K562 (cell line): ENCODE results near the gene ZNF740. TPM values are rescaled to one million over a fixed set of nuclear protein-coding genes. Genes with fewer than 3 reads are reported as not detected.

Experiments
- BMI1 ChIP-seq: fragments of 150-350 bp; IDR thresholded peaks from 2 replicates; pipeline ENCODE4 v1.6.1; 2014; ENCODE audit warnings: low read length
- ELF1 ChIP-seq: fragments of 200-800 bp; sonication (Bioruptor generic); IDR thresholded peaks from 2 replicates; pipeline ENCODE4 v1.6.1; 2016; ENCODE audit warnings: missing genetic modification characterization, missing compliant biosample characterization
- GTF2F1 ChIP-seq: IDR thresholded peaks from 2 replicates; pipeline ENCODE4 v1.6.1; 2011; ENCODE audit warnings: low read depth, low read length, improper control_type of control experiment
- HNRNPK ChIP-seq: fragments of 200-400 bp; formaldehyde crosslinking; IDR thresholded peaks from one replicate; pipeline ENCODE4 v1.6.1; 2018; ENCODE audit warnings: mild to moderate bottlenecking, low read depth, low read length; ENCODE audit not compliant: poor library complexity, severe bottlenecking
- NFYB ChIP-seq: IDR thresholded peaks from 2 replicates; pipeline ENCODE4 v1.6.1; 2011; ENCODE audit warnings: mild to moderate bottlenecking, moderate library complexity; ENCODE audit not compliant: insufficient read length; ENCODE audit errors: extremely low read depth
- NR2F6 ChIP-seq: fragments of 450-650 bp; formaldehyde crosslinking; IDR thresholded peaks from 2 replicates; pipeline ENCODE4 v1.4.0; 2020; ENCODE audit warnings: mild to moderate bottlenecking
- PHB ChIP-seq: fragments of 250-450 bp; sonication (Bioruptor Pico); IDR thresholded peaks from 2 replicates; pipeline ENCODE4 v1.5.0; 2021
- POLR2G ChIP-seq: fragments of 200-400 bp; formaldehyde crosslinking; IDR thresholded peaks from 2 replicates; pipeline ENCODE4 v1.6.1; 2017; ENCODE audit warnings: low read depth, mild to moderate bottlenecking, antibody characterized with exemption, low read length, moderate library complexity
- TBL1XR1 ChIP-seq, 2 experiments: IDR thresholded peaks; 2 replicates each; pipeline ENCODE4 v1.6.1; 2012; ENCODE audit warnings: improper control_type of control experiment in 2 of 2, low read length in 2 of 2, mild to moderate bottlenecking in 1 of 2
- ZBTB8A ChIP-seq: fragments of 450-650 bp; IDR thresholded peaks from 2 replicates; pipeline ENCODE4 v1.6.1; 2018; ENCODE audit warnings: mild to moderate bottlenecking, moderate library complexity; ENCODE audit not compliant: partially characterized antibody
- ZKSCAN3 ChIP-seq: fragments of 250-450 bp; sonication (Bioruptor Pico); IDR thresholded peaks from 2 replicates; pipeline ENCODE4 v1.4.0; 2020
- ZNF444 ChIP-seq: fragments of 250-450 bp; sonication (Bioruptor Pico); IDR thresholded peaks from 2 replicates; pipeline ENCODE4 v1.4.0; 2020; ENCODE audit warnings: mild to moderate bottlenecking, moderate library complexity
- ZSCAN29 ChIP-seq: fragments of 450-650 bp; IDR thresholded peaks from 2 replicates; pipeline ENCODE4 v1.6.1; 2017
- polyA plus RNA-seq, 8 experiments: library from polyadenylated mRNA; depleted of rRNA in 4 of 8; stranded (reverse) in 5 of 8; unstranded in 3 of 8; fragments of >200 nt; fragmentation: Nextera tagmentation in 2 of 8; fragmentation: Illumina TruSeq in 1 of 8; extraction: Ambion mirVana in 2 of 8; extraction: Trizol in 1 of 8; gene quantifications; 2 replicates each; pipeline versions ENCODE4 v1.2.1 to v1.2.3, GENCODE V29; 2011 to 2014; ENCODE audit warnings: inconsistent platforms in 1 of 8, missing spikeins in 1 of 8
- total RNA-seq, 7 experiments: library from RNA; depleted of rRNA in 6 of 7; stranded (reverse); fragments of >200 nt in 6 of 7; fragmentation: Illumina TruSeq in 2 of 7; extraction: Trizol in 2 of 7; gene quantifications; 2 replicates each; pipeline versions ENCODE4 v1.2.1 to v1.2.3, GENCODE V29; 2011 to 2021; ENCODE audit warnings: low replicate concordance in 1 of 7
- TF ChIP-seq, protein P1 (sequence below): fragments of 450-650 bp; IDR thresholded peaks from 2 replicates; pipeline ENCODE4 v1.6.1; 2016; ENCODE audit warnings: antibody characterized with exemption
- TF ChIP-seq, protein P2 (sequence below): fragments of 200-600 bp; sonication (generic); IDR thresholded peaks from one replicate; pipeline ENCODE4 v1.6.1; 2012; ENCODE audit warnings: mild to moderate bottlenecking, low read depth, low read length, inconsistent platforms
- TF ChIP-seq, protein P3 (sequence below): sonication (generic); formaldehyde crosslinking; IDR thresholded peaks from 2 replicates; pipeline ENCODE4 v1.5.0; 2020; ENCODE audit warnings: missing genetic modification reagents

Gene ZNF740
- total and polyA plus RNA-seq, 9 of the 15 experiments (the other 6 are each of a cell fraction or from before 2014, with no cell fraction given): 0.57 to 46.4 (median 18.6) TPM

DNA sequence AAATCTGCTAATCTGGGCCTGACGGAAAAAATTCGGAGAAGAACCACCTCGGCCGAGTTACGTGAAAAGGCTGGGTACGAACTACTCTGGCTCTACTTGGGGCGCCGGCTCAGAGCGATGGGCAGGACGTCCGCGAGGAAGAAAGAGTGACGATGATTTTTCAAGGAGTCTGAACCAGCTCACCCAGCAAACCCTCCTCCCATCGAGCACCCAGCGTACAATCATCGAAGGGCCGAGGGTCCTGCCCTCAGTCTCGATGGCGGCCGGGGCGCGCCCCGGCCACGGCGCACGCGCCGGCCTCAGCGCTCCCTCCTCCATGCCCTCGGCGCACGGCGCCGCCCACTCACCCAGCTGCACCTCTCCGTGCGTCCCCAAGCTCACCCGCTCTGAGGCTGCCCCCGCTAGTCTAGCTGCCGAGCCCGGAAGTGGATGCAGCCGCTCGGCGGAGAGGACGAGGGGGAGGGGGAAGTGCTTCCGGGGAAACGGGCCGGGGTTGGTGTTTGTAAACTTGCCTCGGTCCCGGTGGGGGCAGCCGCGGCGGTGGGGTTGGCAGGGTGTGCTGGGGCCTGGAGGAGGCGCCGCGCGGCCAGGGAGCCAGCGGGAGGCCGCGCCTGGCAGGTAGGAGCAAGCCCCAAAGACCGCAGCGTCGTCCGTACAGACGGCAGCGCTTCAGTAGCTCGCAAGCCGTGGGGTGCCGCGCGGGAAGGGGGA, at the start of gene ZNF740, which contains the start of gene CSAD (continued):
- TF ChIP-seq ZSCAN29 (peak; percentile 84), PHB (no peak), NR2F6 (no peak), ZBTB8A (no peak), NFYB (no peak), POLR2G (peak; percentile 95), HNRNPK (no peak), BMI1 (no peak), ZKSCAN3 (CRISPR knock-in tag) (no peak), GTF2F1 (peak; percentile 49; the same call in 1 of the 2 replicates), TBL1XR1 (IDR thresholded peaks at IDR 0.05; ENCODE audit: low read length in 2 of 2) (peak in 1 of 2 experiments; percentile 48; a peak in 3 of 4 replicates), ZNF444 (CRISPR knock-in tag) (peak; percentile 68), ELF1 (tag) (peak; percentile 92)
- TF ChIP-seq, protein P1, sequence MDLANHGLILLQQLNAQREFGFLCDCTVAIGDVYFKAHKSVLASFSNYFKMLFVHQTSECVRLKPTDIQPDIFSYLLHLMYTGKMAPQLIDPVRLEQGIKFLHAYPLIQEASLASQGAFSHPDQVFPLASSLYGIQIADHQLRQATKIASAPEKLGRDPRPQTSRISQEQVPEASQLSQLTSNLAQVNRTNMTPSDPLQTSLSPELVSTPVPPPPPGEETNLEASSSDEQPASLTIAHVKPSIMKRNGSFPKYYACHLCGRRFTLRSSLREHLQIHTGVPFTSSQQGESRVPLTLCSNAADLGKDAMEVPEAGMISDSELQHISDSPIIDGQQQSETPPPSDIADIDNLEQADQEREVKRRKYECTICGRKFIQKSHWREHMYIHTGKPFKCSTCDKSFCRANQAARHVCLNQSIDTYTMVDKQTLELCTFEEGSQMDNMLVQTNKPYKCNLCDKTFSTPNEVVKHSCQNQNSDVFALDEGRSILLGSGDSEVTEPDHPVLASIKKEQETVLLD: peak; percentile 37; the same call in 1 of the 2 replicates
- TF ChIP-seq, protein P2, sequence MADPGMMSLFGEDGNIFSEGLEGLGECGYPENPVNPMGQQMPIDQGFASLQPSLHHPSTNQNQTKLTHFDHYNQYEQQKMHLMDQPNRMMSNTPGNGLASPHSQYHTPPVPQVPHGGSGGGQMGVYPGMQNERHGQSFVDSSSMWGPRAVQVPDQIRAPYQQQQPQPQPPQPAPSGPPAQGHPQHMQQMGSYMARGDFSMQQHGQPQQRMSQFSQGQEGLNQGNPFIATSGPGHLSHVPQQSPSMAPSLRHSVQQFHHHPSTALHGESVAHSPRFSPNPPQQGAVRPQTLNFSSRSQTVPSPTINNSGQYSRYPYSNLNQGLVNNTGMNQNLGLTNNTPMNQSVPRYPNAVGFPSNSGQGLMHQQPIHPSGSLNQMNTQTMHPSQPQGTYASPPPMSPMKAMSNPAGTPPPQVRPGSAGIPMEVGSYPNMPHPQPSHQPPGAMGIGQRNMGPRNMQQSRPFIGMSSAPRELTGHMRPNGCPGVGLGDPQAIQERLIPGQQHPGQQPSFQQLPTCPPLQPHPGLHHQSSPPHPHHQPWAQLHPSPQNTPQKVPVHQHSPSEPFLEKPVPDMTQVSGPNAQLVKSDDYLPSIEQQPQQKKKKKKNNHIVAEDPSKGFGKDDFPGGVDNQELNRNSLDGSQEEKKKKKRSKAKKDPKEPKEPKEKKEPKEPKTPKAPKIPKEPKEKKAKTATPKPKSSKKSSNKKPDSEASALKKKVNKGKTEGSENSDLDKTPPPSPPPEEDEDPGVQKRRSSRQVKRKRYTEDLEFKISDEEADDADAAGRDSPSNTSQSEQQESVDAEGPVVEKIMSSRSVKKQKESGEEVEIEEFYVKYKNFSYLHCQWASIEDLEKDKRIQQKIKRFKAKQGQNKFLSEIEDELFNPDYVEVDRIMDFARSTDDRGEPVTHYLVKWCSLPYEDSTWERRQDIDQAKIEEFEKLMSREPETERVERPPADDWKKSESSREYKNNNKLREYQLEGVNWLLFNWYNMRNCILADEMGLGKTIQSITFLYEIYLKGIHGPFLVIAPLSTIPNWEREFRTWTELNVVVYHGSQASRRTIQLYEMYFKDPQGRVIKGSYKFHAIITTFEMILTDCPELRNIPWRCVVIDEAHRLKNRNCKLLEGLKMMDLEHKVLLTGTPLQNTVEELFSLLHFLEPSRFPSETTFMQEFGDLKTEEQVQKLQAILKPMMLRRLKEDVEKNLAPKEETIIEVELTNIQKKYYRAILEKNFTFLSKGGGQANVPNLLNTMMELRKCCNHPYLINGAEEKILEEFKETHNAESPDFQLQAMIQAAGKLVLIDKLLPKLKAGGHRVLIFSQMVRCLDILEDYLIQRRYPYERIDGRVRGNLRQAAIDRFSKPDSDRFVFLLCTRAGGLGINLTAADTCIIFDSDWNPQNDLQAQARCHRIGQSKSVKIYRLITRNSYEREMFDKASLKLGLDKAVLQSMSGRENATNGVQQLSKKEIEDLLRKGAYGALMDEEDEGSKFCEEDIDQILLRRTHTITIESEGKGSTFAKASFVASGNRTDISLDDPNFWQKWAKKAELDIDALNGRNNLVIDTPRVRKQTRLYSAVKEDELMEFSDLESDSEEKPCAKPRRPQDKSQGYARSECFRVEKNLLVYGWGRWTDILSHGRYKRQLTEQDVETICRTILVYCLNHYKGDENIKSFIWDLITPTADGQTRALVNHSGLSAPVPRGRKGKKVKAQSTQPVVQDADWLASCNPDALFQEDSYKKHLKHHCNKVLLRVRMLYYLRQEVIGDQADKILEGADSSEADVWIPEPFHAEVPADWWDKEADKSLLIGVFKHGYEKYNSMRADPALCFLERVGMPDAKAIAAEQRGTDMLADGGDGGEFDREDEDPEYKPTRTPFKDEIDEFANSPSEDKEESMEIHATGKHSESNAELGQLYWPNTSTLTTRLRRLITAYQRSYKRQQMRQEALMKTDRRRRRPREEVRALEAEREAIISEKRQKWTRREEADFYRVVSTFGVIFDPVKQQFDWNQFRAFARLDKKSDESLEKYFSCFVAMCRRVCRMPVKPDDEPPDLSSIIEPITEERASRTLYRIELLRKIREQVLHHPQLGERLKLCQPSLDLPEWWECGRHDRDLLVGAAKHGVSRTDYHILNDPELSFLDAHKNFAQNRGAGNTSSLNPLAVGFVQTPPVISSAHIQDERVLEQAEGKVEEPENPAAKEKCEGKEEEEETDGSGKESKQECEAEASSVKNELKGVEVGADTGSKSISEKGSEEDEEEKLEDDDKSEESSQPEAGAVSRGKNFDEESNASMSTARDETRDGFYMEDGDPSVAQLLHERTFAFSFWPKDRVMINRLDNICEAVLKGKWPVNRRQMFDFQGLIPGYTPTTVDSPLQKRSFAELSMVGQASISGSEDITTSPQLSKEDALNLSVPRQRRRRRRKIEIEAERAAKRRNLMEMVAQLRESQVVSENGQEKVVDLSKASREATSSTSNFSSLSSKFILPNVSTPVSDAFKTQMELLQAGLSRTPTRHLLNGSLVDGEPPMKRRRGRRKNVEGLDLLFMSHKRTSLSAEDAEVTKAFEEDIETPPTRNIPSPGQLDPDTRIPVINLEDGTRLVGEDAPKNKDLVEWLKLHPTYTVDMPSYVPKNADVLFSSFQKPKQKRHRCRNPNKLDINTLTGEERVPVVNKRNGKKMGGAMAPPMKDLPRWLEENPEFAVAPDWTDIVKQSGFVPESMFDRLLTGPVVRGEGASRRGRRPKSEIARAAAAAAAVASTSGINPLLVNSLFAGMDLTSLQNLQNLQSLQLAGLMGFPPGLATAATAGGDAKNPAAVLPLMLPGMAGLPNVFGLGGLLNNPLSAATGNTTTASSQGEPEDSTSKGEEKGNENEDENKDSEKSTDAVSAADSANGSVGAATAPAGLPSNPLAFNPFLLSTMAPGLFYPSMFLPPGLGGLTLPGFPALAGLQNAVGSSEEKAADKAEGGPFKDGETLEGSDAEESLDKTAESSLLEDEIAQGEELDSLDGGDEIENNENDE: no peak
- TF ChIP-seq, protein P3, sequence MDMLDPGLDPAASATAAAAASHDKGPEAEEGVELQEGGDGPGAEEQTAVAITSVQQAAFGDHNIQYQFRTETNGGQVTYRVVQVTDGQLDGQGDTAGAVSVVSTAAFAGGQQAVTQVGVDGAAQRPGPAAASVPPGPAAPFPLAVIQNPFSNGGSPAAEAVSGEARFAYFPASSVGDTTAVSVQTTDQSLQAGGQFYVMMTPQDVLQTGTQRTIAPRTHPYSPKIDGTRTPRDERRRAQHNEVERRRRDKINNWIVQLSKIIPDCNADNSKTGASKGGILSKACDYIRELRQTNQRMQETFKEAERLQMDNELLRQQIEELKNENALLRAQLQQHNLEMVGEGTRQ (CRISPR knock-in tag): no peak
